B cell (primary cell): Measurements from ENCODE around the gene GCDH. TPM values are rescaled to one million over a fixed set of nuclear protein-coding genes. Genes with fewer than 3 reads are reported as not detected.

Experiments
- ATAC-seq: fragments of 200-7000 bp; cut with Tn5 transposase; one replicate; pipeline ENCODE4 v1.10.0; 2021; ENCODE audit warnings: low read depth, mild to moderate bottlenecking, moderate number of reproducible peaks, moderate library complexity
- CTCF ChIA-PET: fragments of 350-600 bp; sonication (Branson Sonifier 250); formaldehyde crosslinking; loops from one replicate; lab custom pipeline; 2021; ENCODE audit warnings: antibody characterized with exemption, inconsistent platforms; lab: Charles Lee
- POLR2A ChIA-PET: fragments of 350-600 bp; sonication (Branson Sonifier 250); formaldehyde crosslinking; loops from one replicate; lab custom pipeline; 2021; ENCODE audit warnings: antibody characterized with exemption; lab: Charles Lee
- DNase-seq: peaks from one replicate; pipeline ENCODE4 v3.0.0; 2013
- H2AFZ ChIP-seq: 2 replicates; pipeline ENCODE4 v1.6.1; 2012; ENCODE audit warnings: mild to moderate bottlenecking, low read depth, low read length; ENCODE audit not compliant: insufficient read depth, poor library complexity, severe bottlenecking
- H3K27ac ChIP-seq, 2 donors: 1 replicate in 1 of 2; 2 replicates in 1 of 2; pipeline ENCODE4 v1.5.1; 2012 to 2013; ENCODE audit warnings: low read length in 2 of 2, mild to moderate bottlenecking in 2 of 2, moderate library complexity in 1 of 2
- H3K27me3 ChIP-seq, 4 experiments: fragments of 200-600 bp in 1 of 4; sonication (generic) in 1 of 4; replicated peaks in 1 of 4; 1 replicate in 2 of 4; 2 replicates in 2 of 4; pipeline versions ENCODE4 v1.6.1 to v1.7.0; 2013 to 2016; ENCODE audit warnings: low read length in 3 of 4, mild to moderate bottlenecking in 2 of 4, mixed read lengths in 1 of 4, moderate library complexity in 1 of 4; ENCODE audit not compliant: insufficient read depth in 4 of 4, control insufficient read depth in 3 of 4; ENCODE audit errors: control extremely low read depth in 1 of 4
- H3K36me3 ChIP-seq, 2 experiments: replicated peaks in 1 of 2; 1 replicate in 1 of 2; 2 replicates in 1 of 2; pipeline versions ENCODE4 v1.6.1 to v1.7.1; 2013; ENCODE audit warnings: low read length in 1 of 2; ENCODE audit not compliant: insufficient read depth in 2 of 2, control insufficient read depth in 1 of 2; ENCODE audit errors: control extremely low read depth in 1 of 2, extremely low read depth in 1 of 2
- H3K4me1 ChIP-seq, 2 donors: fragments of 200-600 bp in 1 of 2; sonication (generic) in 1 of 2; 1 replicate in 1 of 2; 2 replicates in 1 of 2; pipeline versions ENCODE4 v1.5.1 to v1.6.1; 2013 to 2017; ENCODE audit warnings: low read length in 2 of 2; ENCODE audit not compliant: control insufficient read depth in 2 of 2, insufficient read depth in 2 of 2
- H3K4me2 ChIP-seq: replicated peaks from 2 replicates; pipeline ENCODE3; 2012; ENCODE audit warnings: mild to moderate bottlenecking, low read depth, low read length; ENCODE audit not compliant: poor library complexity, severe bottlenecking
- H3K4me3 ChIP-seq, 5 experiments: fragments of 200-600 bp in 1 of 5; sonication (generic) in 1 of 5; 1 replicate in 3 of 5; 2 replicates in 2 of 5; pipeline versions ENCODE4 v1.5.1 to v1.7.0; 2011 to 2016; ENCODE audit warnings: low read length in 4 of 5, mild to moderate bottlenecking in 4 of 5, low read depth in 2 of 5, control low read depth in 1 of 5, moderate library complexity in 1 of 5; ENCODE audit not compliant: insufficient read depth in 1 of 5; ENCODE audit errors: control extremely low read depth in 1 of 5, extremely low read depth in 1 of 5
- H3K79me2 ChIP-seq: fragments of 200-600 bp; sonication (generic); one replicate; pipeline ENCODE4 v1.6.0; 2016; ENCODE audit warnings: low read length; ENCODE audit not compliant: control insufficient read depth, insufficient read depth
- H3K9ac ChIP-seq: fragments of 200-600 bp; sonication (generic); 2 replicates; pipeline ENCODE4 v1.6.1; 2017; ENCODE audit warnings: mild to moderate bottlenecking, low read length, moderate library complexity
- H3K9me3 ChIP-seq, 3 donors: one replicate each; pipeline versions ENCODE4 v1.6.1 to v1.7.1; 2013; ENCODE audit warnings: low read length in 2 of 3; ENCODE audit not compliant: control insufficient read depth in 2 of 3, insufficient read depth in 1 of 3; ENCODE audit errors: control extremely low read depth in 1 of 3
- H4K20me1 ChIP-seq: 2 replicates; pipeline ENCODE4 v1.6.0; 2012; ENCODE audit warnings: mild to moderate bottlenecking, low read length; ENCODE audit not compliant: insufficient read depth, control insufficient read depth, poor library complexity, severe bottlenecking
- H3K27ac Mint-ChIP-seq: one replicate; pipeline ENCODE4 v1.8.0; 2021; ENCODE audit warnings: mixed read lengths
- H3K27me3 Mint-ChIP-seq: one replicate; pipeline ENCODE4 v1.8.0; 2021; ENCODE audit warnings: mixed read lengths
- H3K4me1 Mint-ChIP-seq: one replicate; pipeline ENCODE4 v1.8.0; 2021; ENCODE audit warnings: mixed read lengths
- H3K4me3 Mint-ChIP-seq: one replicate; pipeline ENCODE4 v1.8.0; 2021; ENCODE audit warnings: mixed read lengths
- H3K9me3 Mint-ChIP-seq: one replicate; pipeline ENCODE4 v1.8.0; 2022; ENCODE audit warnings: mixed read lengths; ENCODE audit not compliant: insufficient read depth
- CTCF ChIP-seq: fragments of 200-600 bp; IDR thresholded peaks from one replicate; pipeline ENCODE4 v1.8.0; 2022; ENCODE audit warnings: antibody characterized with exemption, mild to moderate bottlenecking
- EZH2 ChIP-seq: IDR thresholded peaks from 2 replicates; pipeline ENCODE4 v1.6.1; 2012; ENCODE audit warnings: borderline replicate concordance, low read depth, mild to moderate bottlenecking, moderate library complexity, low read length; ENCODE audit not compliant: insufficient read depth, poor library complexity, severe bottlenecking
- WGBS: methylation state at CpG from one replicate; pipeline ENCODE4 v1.1.5; 2013; ENCODE audit warnings: missing lambda C conversion rate; ENCODE audit not compliant: insufficient coverage; 5-methylcytosine and 5-hydroxymethylcytosine counted together
- intact Hi-C: fragments of 100-400 bp; cut with micrococcal nuclease; formaldehyde crosslinking; loops from one replicate; pipeline ENCODE4 v1.10.0; 2022
- polyA plus RNA-seq: library from polyadenylated mRNA; depleted of rRNA; stranded (reverse); fragments of >200 nt; gene quantifications from 2 replicates; pipeline ENCODE4 v1.2.3, GENCODE V29; 2012
- total RNA-seq, 2 donors: library from RNA; stranded (reverse); fragments of 120-200 nt in 1 of 2; gene quantifications; 1 replicate in 1 of 2; 2 replicates in 1 of 2; pipeline versions ENCODE4 v1.2.3 to v1.2.4, GENCODE V29; 2013 to 2022

GCDH gene
- total and polyA plus RNA-seq, 2 donors (not counting 1 experiment from before 2014, with no cell fraction given) = 48.9 to 61.2 TPM

GRCh38 chr19:12885749-12886650 is 5.0 kb upstream of the GCDH start:
- Histone ChIP-seq H3K9me3 (peaks cover 0 to 40% (median 5%) of the 10 kb centered on the region in 3 donors), H2AFZ (peak overlapping the region; percentile 66), H4K20me1 (no peaks in the 10 kb centered on the region), H3K9ac (peak overlapping the region; percentile 62), H3K27ac (no peak overlapping the region), H3K36me3 (no peaks in the 10 kb centered on the region), H3K79me2 (peaks cover under 1% of the 10 kb centered on the region), H3K4me1 (peaks cover 17 to 36% of the 10 kb centered on the region in 2 donors), H3K27me3 (no peaks in the 10 kb centered on the region), H3K4me2 (peak overlapping the region; percentile 90), H3K4me3 (peak overlapping the region in 4 of 5 experiments; percentile 46 to 60 (median 51))
- H3K4me3 Mint-ChIP-seq = peak overlapping the region; percentile 62
- H3K27me3 Mint-ChIP-seq = no peaks in the 10 kb centered on the region
- intact Hi-C loops = loop anchor here (1.0 kb wide), 1 partner anchor 79 kb away; no protein-coding TSS in a partner anchor
- CTCF ChIA-PET = interaction anchor here (0.6 to 7.1 kb wide), 4 partner anchors 13 to 303 kb away, joined by 3 to 58 read pairs (median 3); partner anchors contain the start of gene CALR
- TF ChIP-seq CTCF = peak; percentile 33
- TF ChIP-seq EZH2 = no peak
- peaks cover 29% of the 10 kb centered on the region for H3K4me1 Mint-ChIP-seq
- ATAC-seq (no peak), DNase-seq (no peak)
- POLR2A ChIA-PET = interaction anchor here (0.5 kb wide), 2 partner anchors 9 to 75 kb away, joined by 5 to 7 read pairs; no protein-coding TSS in a partner anchor
- H3K9me3 Mint-ChIP-seq = no peaks in the 10 kb centered on the region
- WGBS = 10% methylated on average over 46 of the region's 53 CpGs
- no peak overlapping the region for H3K27ac Mint-ChIP-seq

- POLR2A ChIA-PET = no interaction called here
- peaks cover 20 to 36% of the 10 kb centered on the region in 2 donors for H3K4me1 ChIP-seq
- TF ChIP-seq EZH2 (no peak), CTCF (no peak)
Measured at GRCh38 chr19:12886651-12886968, 4.3 kb upstream of the GCDH start.

More at GRCh38 chr19:12886651-12886968, 4.3 kb upstream of the GCDH start:
- no peak for ATAC-seq
- Histone ChIP-seq H3K79me2 (peaks cover 5% of the 10 kb centered on the region), H3K4me3 (no peak overlapping the region), H4K20me1 (peaks cover 5% of the 10 kb centered on the region), H3K4me2 (no peak overlapping the region), H3K36me3 (no peaks in the 10 kb centered on the region), H3K9ac (no peak overlapping the region), H3K27me3 (no peaks in the 10 kb centered on the region), H3K27ac (no peak overlapping the region), H3K9me3 (peaks cover 0 to 37% (median 5%) of the 10 kb centered on the region in 3 donors), H2AFZ (no peak overlapping the region)
- Mint-ChIP-seq H3K9me3 (no peaks in the 10 kb centered on the region), H3K27me3 (no peaks in the 10 kb centered on the region), H3K27ac (no peak overlapping the region), H3K4me3 (peak overlapping the region; percentile 62), H3K4me1 (peaks cover 34% of the 10 kb centered on the region)
- WGBS = 58% methylated on average over 3 of the region's 5 CpGs
- intact Hi-C loops = no loop called here
- no peak for DNase-seq
- CTCF ChIA-PET = interaction anchor here (7.1 kb wide), 1 partner anchor 78 kb away, joined by 58 read pairs; no protein-coding TSS in a partner anchor
